Neural progenitor cell (in vitro differentiated cells): ENCODE measurements around the gene PLCB1. TPM values are rescaled to one million over a fixed set of nuclear protein-coding genes. Genes with fewer than 3 reads are reported as not detected.

Experiments used
- DNase-seq: peaks from one replicate; pipeline ENCODE4 v3.0.0-alpha.2; 2016; ENCODE audit warnings: low spot score
- H2AFZ ChIP-seq: fragments of 200-600 bp; sonication (generic); replicated peaks from 2 replicates; pipeline ENCODE4 v1.6.1; 2016; ENCODE audit warnings: antibody characterized with exemption
- H3F3A ChIP-seq: fragments of 200-600 bp; sonication (generic); 2 replicates; pipeline ENCODE4 v1.6.1; 2016; ENCODE audit warnings: antibody characterized with exemption, low read depth
- H3K27ac ChIP-seq: fragments of 200-600 bp; sonication (generic); 2 replicates; pipeline ENCODE4 v1.5.1; 2016; ENCODE audit warnings: mild to moderate bottlenecking
- H3K27me3 ChIP-seq: fragments of 200-600 bp; sonication (generic); 2 replicates; pipeline ENCODE4 v1.6.1; 2016; ENCODE audit warnings: mild to moderate bottlenecking, moderate library complexity
- H3K36me3 ChIP-seq: fragments of 200-600 bp; sonication (generic); 2 replicates; pipeline ENCODE4 v1.5.1; 2016
- H3K4me1 ChIP-seq: fragments of 200-600 bp; sonication (generic); 2 replicates; pipeline ENCODE4 v1.6.1; 2016; ENCODE audit warnings: mixed run types
- H3K4me2 ChIP-seq: fragments of 200-600 bp; sonication (generic); 2 replicates; pipeline ENCODE4 v1.6.1; 2016
- H3K4me3 ChIP-seq: fragments of 200-600 bp; sonication (generic); 2 replicates; pipeline ENCODE4 v1.5.1; 2016
- H3K79me2 ChIP-seq: fragments of 200-600 bp; sonication (generic); 2 replicates; pipeline ENCODE4 v1.6.1; 2016; ENCODE audit warnings: low read depth
- H3K9ac ChIP-seq: fragments of 200-600 bp; sonication (generic); 2 replicates; pipeline ENCODE4 v1.6.1; 2016
- H3K9me3 ChIP-seq: fragments of 200-600 bp; sonication (generic); 2 replicates; pipeline ENCODE4 v1.5.1; 2016; ENCODE audit warnings: low read depth
- H4K20me1 ChIP-seq: fragments of 200-600 bp; sonication (generic); 2 replicates; pipeline ENCODE4 v1.6.1; 2016; ENCODE audit warnings: low read depth
- H3K27ac Mint-ChIP-seq: 3 replicates; pipeline ENCODE4 v1.8.0; 2021; ENCODE audit warnings: mixed read lengths
- H3K27me3 Mint-ChIP-seq: 2 replicates; pipeline ENCODE4 v1.8.0; 2022; ENCODE audit warnings: low read depth, mild to moderate bottlenecking, inconsistent platforms, moderate library complexity, mixed read lengths; ENCODE audit not compliant: insufficient read depth
- H3K36me3 Mint-ChIP-seq: 3 replicates; pipeline ENCODE4 v1.8.0; 2021; ENCODE audit warnings: mixed read lengths
- H3K4me1 Mint-ChIP-seq: 3 replicates; pipeline ENCODE4 v1.8.0; 2021; ENCODE audit warnings: mixed read lengths
- H3K4me3 Mint-ChIP-seq: 3 replicates; pipeline ENCODE4 v1.8.0; 2021; ENCODE audit warnings: mild to moderate bottlenecking, moderate library complexity, mixed read lengths
- H3K9me3 Mint-ChIP-seq: 3 replicates; pipeline ENCODE4 v1.8.0; 2020; ENCODE audit warnings: mixed read lengths
- CTCF ChIP-seq: fragments of 200-600 bp; sonication (generic); IDR thresholded peaks from 2 replicates; pipeline ENCODE4 v1.5.1; 2017; ENCODE audit warnings: antibody characterized with exemption, mild to moderate bottlenecking
- EZH2 ChIP-seq: fragments of 200-600 bp; sonication (generic); IDR thresholded peaks from 2 replicates; pipeline ENCODE4 v1.6.1; 2017; ENCODE audit warnings: antibody characterized with exemption, mild to moderate bottlenecking, moderate library complexity
- EZH2phosphoT487 ChIP-seq: fragments of 200-600 bp; sonication (generic); IDR thresholded peaks from 2 replicates; pipeline ENCODE4 v1.6.1; 2017; ENCODE audit warnings: antibody characterized with exemption
- total RNA-seq: library from RNA; depleted of rRNA; stranded (reverse); fragments of >200 nt; gene quantifications from 2 replicates; pipeline ENCODE4 v1.2.3, GENCODE V29; 2015; ENCODE audit warnings: low replicate concordance

The PLCB1 gene
- total RNA-seq, 1 donor from 2014 or later: 30.2 TPM

- Histone ChIP-seq H2AFZ (no peak overlapping the region), H3F3A (no peaks in the 10 kb centered on the region), H3K4me3 (no peak overlapping the region), H3K36me3 (no peaks in the 10 kb centered on the region), H3K9ac (no peak overlapping the region), H3K4me2 (no peak overlapping the region), H3K79me2 (no peaks in the 10 kb centered on the region), H3K9me3 (no peaks in the 10 kb centered on the region), H3K27ac (no peak overlapping the region), H3K27me3 (no peaks in the 10 kb centered on the region), H4K20me1 (no peaks in the 10 kb centered on the region), H3K4me1 (peaks cover 4% of the 10 kb centered on the region)
- H3K27ac Mint-ChIP-seq: no peak overlapping the region
- H3K4me1 Mint-ChIP-seq: peaks cover 2% of the 10 kb centered on the region
- no peak overlapping the region for H3K4me3 Mint-ChIP-seq
- H3K27me3 Mint-ChIP-seq: no peaks in the 10 kb centered on the region
- H3K36me3 Mint-ChIP-seq: peaks cover 2% of the 10 kb centered on the region
- no peak for DNase-seq
- no peaks in the 10 kb centered on the region for H3K9me3 Mint-ChIP-seq
- no peak for TF ChIP-seq CTCF
- TF ChIP-seq EZH2: no peak
- TF ChIP-seq EZH2phosphoT487: no peak
These were observed 19.3 kb downstream of the PLCB1 start for GRCh38 chr20:8151372-8151771.

GRCh38 chr20:8152183-8152582 is 20.1 kb downstream of the PLCB1 start:
- Histone ChIP-seq H4K20me1 (no peaks in the 10 kb centered on the region), H3K9ac (no peak overlapping the region), H3K4me1 (peaks cover 4% of the 10 kb centered on the region), H3K9me3 (no peaks in the 10 kb centered on the region), H3K36me3 (no peaks in the 10 kb centered on the region), H3K4me2 (no peak overlapping the region), H3K27ac (no peak overlapping the region), H2AFZ (no peak overlapping the region), H3F3A (no peaks in the 10 kb centered on the region), H3K4me3 (no peak overlapping the region), H3K79me2 (no peaks in the 10 kb centered on the region), H3K27me3 (no peaks in the 10 kb centered on the region)
- Mint-ChIP-seq H3K9me3 (no peaks in the 10 kb centered on the region), H3K4me1 (peaks cover 2% of the 10 kb centered on the region), H3K27me3 (no peaks in the 10 kb centered on the region), H3K27ac (no peak overlapping the region), H3K36me3 (peaks cover 2% of the 10 kb centered on the region), H3K4me3 (no peak overlapping the region)
- no peak for DNase-seq
- TF ChIP-seq EZH2phosphoT487 (no peak), CTCF (no peak), EZH2 (no peak)

GRCh38 chr20:8152847-8153246 is 20.8 kb downstream of the PLCB1 start:
- Histone ChIP-seq H3K4me1 (peaks cover 4% of the 10 kb centered on the region), H3K27ac (no peak overlapping the region), H3K4me3 (no peak overlapping the region), H3K79me2 (no peaks in the 10 kb centered on the region), H3K4me2 (no peak overlapping the region), H3K9me3 (no peaks in the 10 kb centered on the region), H4K20me1 (no peaks in the 10 kb centered on the region), H3F3A (no peaks in the 10 kb centered on the region), H3K27me3 (no peaks in the 10 kb centered on the region), H3K36me3 (no peaks in the 10 kb centered on the region), H2AFZ (no peak overlapping the region), H3K9ac (no peak overlapping the region)
- Mint-ChIP-seq H3K4me1 (peaks cover 2% of the 10 kb centered on the region), H3K9me3 (no peaks in the 10 kb centered on the region), H3K27me3 (no peaks in the 10 kb centered on the region), H3K36me3 (peaks cover 2% of the 10 kb centered on the region), H3K27ac (no peak overlapping the region), H3K4me3 (no peak overlapping the region)
- TF ChIP-seq EZH2 (no peak), EZH2phosphoT487 (no peak), CTCF (no peak)
- DNase-seq: no peak
